T-helper 1 cell (primary cell): ENCODE measurements around the gene SEC31B.
A peak's percentile ranks its signal among the peaks of the same experiment; 100 is the strongest.

Experiments used
- DNase-seq, 5 donors: peaks; one replicate each; pipeline ENCODE4 v3.0.0-alpha.2; 2012 to 2020
- total RNA-seq, 4 donors: gene quantifications; one replicate each; lab custom pipeline; 2026; lab: John Stamatoyannopoulos, UW

The SEC31B gene, protein sequence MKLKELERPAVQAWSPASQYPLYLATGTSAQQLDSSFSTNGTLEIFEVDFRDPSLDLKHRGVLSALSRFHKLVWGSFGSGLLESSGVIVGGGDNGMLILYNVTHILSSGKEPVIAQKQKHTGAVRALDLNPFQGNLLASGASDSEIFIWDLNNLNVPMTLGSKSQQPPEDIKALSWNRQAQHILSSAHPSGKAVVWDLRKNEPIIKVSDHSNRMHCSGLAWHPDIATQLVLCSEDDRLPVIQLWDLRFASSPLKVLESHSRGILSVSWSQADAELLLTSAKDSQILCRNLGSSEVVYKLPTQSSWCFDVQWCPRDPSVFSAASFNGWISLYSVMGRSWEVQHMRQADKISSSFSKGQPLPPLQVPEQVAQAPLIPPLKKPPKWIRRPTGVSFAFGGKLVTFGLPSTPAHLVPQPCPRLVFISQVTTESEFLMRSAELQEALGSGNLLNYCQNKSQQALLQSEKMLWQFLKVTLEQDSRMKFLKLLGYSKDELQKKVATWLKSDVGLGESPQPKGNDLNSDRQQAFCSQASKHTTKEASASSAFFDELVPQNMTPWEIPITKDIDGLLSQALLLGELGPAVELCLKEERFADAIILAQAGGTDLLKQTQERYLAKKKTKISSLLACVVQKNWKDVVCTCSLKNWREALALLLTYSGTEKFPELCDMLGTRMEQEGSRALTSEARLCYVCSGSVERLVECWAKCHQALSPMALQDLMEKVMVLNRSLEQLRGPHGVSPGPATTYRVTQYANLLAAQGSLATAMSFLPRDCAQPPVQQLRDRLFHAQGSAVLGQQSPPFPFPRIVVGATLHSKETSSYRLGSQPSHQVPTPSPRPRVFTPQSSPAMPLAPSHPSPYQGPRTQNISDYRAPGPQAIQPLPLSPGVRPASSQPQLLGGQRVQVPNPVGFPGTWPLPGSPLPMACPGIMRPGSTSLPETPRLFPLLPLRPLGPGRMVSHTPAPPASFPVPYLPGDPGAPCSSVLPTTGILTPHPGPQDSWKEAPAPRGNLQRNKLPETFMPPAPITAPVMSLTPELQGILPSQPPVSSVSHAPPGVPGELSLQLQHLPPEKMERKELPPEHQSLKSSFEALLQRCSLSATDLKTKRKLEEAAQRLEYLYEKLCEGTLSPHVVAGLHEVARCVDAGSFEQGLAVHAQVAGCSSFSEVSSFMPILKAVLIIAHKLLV
- 46.6 to 89.8 (median 72.0) reads per million in 4 donors for total RNA-seq

DNA sequence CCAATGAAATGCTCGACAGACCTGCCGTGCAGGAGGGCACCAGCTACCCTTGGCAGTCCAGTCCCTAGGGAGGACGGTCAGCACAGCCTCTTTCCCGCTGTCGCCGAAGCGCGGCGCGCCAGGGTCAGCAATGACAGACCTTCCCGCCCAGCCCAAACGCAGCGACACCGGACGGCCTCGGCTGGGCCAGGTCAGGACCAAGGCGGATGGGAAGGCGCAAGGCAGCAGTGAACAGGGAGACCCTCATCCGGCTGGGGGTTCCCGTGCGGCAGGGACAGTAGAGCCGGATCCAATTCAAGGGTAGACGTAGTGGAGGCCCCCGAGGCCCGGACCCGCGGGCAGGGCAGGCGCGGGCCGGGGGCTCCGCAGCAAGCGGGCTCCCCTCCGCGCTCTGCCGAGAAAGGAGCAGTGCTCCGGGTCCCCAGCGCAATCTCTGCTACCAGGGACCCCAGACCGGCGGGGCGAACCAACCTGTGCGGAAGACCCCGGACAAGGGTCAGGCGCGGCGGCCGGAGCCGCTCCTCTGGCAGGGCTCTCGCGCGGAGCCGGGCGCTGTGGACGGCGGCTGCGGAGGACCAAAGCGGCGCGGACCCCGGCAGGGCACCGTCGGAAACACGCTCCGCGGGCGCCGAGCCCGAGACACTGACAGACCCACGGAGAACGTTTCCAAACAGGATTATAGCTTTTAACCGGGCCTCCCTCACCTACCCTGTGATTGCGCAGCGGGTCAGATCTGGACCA lies at the start of gene SEC31B:
Gene SEC31B (minus strand): TSS at position 551 of the 741 bp plus-strand sequence. CDS start 2,909 bp downstream, outside the sequence.
- no peak for DNase-seq

GRCh38 chr10:100568912-100569311 lies 49.3 kb upstream of the SEC31B start:
- no peak for DNase-seq

- DNase-seq, result no peak
Observed at GRCh38 chr10:100567826-100568225, 48.2 kb upstream of the SEC31B start.

DNA sequence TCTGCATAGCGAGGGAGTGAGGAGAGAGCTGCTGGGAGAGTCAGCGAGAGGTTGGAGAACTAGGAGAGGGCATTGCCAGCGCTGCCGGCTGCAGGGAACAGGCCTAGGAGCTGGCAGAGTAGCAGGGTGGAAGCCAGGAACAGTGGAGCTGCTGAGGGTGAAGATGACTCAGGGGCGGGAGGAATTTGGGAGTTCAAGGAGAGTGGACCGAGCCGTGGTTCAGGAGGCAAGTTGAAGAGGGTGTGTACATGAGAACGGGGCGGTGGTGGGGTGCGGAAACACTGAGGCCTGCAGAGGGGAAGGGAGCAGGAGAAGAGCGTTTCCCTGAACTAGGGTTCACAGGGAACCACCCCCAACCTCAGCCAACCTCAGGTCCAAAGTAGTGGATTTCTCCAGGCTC lies 47.6 kb upstream of the SEC31B start:
- no peak for DNase-seq

DNA sequence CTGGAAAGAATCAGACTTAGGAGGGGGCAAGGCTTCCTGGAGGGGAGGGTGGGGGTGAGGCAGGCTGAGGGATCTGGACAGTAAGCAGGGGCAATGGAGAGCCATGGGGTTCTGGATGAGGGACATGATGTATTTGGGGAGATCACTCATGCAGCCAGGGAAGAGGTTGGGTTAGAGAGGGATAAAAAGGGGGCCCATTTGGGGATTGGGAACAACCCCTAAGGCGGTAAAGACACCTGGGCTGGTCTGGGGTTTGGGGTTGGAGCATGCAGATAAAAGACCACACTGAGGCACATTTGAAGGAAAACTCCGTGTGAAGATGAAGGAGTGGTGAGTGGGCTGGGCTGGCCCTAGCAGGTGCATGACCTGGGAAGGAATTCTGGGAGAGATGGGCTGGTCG lies 46.9 kb upstream of the SEC31B start:
- no peak for DNase-seq

GRCh38 chr10:100565206-100565985 lies 45.7 kb upstream of the SEC31B start:
- no peak for DNase-seq

DNA sequence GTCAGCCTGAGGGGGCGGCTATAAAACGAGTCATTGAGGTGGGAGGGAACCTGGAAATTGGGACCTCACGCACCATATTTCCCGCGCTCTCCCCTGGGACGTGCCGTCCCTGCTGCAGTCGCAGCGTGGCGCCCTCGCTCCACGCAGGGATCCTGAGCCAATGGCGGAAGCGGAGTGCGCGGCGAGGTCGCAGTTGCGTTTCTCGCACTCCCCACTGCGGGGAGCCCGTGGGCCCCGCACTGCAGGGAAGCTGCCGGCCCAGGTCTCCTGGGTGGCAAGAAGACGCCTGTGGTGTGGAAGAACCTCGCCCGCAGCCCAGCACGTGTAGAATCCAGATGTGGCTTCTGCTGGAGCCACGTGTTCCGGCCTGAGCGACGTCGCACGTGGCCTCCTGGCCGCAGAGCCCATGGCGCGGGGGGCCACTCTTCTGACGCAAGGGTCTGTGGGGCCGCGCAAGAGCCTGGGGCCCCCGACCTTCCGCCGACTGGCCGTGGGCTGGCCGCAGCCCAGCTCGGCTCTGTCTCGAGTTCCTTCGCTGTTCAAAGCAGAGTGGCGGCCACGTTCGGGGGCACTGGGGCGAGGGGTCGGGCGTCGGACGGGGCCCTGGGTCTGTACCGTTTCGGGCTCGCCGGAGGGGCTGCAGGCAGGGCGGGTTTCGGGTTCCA lies 42.5 kb upstream of the SEC31B start:
- peak; percentile 50 to 84 (median 72) for DNase-seq

DNA sequence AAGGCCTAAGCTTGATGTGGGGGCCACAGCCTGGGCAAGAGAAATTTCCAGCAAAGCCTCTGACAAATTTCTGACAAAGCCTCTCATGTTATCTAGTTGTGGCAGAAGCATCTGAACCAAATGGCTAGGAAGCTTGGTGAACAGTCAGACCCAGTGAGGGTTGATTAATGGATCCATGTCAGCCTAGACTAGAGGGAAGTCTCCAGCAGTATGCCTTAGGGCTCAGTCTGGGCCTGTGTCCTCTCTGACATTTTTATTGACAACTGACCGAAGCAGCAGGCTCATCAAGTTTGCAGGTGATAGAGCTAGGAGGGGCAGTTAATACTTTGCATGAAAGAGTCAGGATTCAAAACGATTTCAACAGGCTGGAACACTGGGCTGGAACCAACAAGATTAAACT lies 41.3 kb upstream of the SEC31B start:
- no peak for DNase-seq

GRCh38 chr10:100560248-100560647 lies 40.6 kb upstream of the SEC31B start:
- DNase-seq, result no peak

GRCh38 chr10:100554902-100555301 lies 35.2 kb upstream of the SEC31B start:
- no peak for DNase-seq

GRCh38 chr10:100553929-100554328 lies 34.3 kb upstream of the SEC31B start:
- no peak for DNase-seq

GRCh38 chr10:100551738-100552137 lies 32.1 kb upstream of the SEC31B start:
- DNase-seq, result no peak

DNA sequence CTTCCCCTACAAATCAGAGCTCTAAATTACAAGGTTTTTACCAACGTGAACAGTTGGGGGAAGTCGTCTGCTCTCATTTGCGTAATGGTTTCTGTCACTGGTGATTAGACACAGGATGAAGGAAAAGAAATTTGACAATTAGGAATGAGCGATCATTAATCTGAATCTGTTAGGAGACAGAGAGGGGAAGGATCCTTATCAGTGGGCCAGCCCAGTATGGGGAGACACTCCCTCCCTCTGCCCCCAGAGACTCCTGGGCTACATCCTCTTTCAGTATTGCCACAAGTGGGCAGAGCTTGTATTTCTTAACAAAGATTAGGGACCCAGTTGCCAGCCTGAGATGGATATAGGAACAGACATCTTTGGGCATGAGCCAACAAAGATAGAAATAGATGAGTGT lies 31.5 kb upstream of the SEC31B start:
- no peak for DNase-seq

DNA sequence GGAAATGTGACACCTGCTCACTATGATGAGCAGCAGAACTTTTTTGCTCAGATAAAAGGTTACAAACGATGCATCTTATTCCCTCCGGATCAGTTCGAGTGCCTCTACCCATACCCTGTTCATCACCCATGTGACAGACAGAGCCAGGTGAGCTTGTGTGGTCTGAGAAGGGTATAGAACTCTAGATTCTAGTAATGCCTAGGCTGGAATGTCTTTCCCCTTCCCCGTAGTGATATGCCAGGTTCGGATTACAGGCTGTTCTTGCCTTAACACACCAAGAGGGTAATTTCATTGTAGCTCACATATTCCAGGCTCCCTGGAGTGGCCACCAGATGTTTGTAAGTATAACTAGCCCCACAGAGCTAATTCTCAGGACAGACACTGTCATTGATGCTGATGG lies 25.3 kb upstream of the SEC31B start:
- DNase-seq, result no peak

DNA sequence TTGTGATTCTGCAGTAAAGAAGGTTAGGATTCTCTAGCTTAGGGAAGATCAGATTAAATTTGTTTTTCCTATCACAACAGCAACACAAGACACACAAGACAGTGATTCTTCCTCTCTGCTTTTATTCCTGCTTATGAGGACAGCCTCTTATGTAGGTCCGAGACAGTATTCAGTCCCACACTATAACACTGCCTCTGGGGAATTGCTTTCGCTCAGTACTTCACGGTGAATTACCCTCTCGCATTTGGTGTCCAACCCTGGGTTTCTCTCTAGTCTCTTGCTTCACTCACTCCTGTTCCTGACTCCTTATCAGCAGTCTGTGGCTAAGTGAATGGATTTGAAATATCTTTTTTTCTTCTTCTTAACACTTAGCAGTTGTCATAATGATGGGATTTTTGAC lies 17.8 kb upstream of the SEC31B start:
- DNase-seq, result no peak

DNA sequence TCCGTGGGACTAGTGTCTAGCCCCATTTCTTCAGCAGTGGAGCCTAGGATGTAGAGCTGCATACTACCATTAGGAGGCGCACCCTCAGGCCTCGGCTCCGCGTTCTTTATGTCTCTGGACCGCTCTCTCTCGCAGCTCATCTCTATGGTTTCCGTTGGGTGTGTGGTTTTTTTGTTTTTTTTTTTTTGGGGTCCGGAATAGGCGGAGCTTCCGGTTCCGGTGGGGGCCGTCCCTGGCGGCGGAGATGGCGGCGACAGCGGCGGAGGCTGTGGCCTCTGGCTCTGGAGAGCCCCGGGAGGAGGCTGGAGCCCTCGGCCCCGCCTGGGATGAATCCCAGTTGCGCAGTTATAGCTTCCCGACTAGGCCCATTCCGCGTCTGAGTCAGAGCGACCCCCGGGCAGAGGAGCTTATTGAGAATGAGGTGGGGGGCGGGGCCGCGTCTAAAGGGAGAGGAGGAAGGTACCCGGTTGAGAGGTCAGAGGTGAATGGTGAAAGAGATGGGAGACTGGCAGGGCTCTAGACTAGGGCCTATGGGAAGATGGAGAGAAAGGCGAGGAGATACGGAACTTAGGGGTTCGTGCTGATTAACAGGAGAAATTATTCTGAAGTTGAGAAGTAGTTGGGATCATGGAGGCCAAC lies 16.2 kb upstream of the SEC31B start, which contains the start of gene HIF1AN:
Gene HIF1AN (plus strand): TSS at position 229 of the 639 bp plus-strand sequence. CDS start 16 bp downstream, at position 245.
- DNase-seq, result peak; percentile 76 to 96 (median 84)

DNA sequence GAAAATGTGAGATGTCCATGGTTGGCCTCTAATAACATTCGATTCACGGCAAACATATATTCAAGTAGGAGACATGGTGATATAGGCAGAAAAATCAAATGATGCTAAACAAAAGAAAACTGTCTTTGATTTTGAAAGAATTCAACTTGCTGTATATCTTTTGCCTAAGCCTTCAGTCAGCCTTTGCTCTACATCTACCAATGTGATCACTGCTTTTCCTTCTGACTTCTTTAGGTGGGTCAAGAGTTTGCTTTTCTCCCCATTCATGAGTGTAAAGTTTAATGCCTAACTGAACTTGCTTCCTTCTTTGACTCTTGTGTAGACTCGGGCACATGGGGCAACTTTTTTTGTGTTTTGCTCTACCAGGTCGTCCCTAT lies 15.7 kb upstream of the SEC31B start:
- no peak for DNase-seq

GRCh38 chr10:100534726-100535125 lies 15.1 kb upstream of the SEC31B start:
- DNase-seq, result no peak

GRCh38 chr10:100531761-100532160 lies 12.1 kb upstream of the SEC31B start:
- DNase-seq, result peak in 1 of 5 donors; percentile 51
